Smooth muscle cell (in vitro differentiated cells): Measurements from ENCODE around the gene KRTAP10-4. TPM values are rescaled to one million over a fixed set of nuclear protein-coding genes. Genes with fewer than 3 reads are reported as not detected.

Experiments used
- DNase-seq: peaks from one replicate; lab custom pipeline; 2025; ENCODE audit not compliant: unreplicated experiment; lab: John Stamatoyannopoulos, UW
- H2AFZ ChIP-seq: fragments of 200-600 bp; sonication (generic); 2 replicates; pipeline ENCODE4 v1.6.0; 2016; ENCODE audit warnings: antibody characterized with exemption, low read depth, mild to moderate bottlenecking
- H3F3A ChIP-seq: fragments of 200-600 bp; sonication (generic); 2 replicates; pipeline ENCODE4 v1.6.0; 2017; ENCODE audit warnings: antibody characterized with exemption, low read depth
- H3K27ac ChIP-seq: fragments of 200-600 bp; sonication (generic); 2 replicates; pipeline ENCODE4 v1.5.1; 2016; ENCODE audit warnings: low read depth, mild to moderate bottlenecking
- H3K27me3 ChIP-seq: fragments of 200-600 bp; sonication (generic); 2 replicates; pipeline ENCODE4 v1.6.1; 2016; ENCODE audit warnings: low read depth, mild to moderate bottlenecking
- H3K36me3 ChIP-seq: fragments of 200-600 bp; sonication (generic); 2 replicates; pipeline ENCODE4 v1.5.1; 2016; ENCODE audit warnings: low read depth
- H3K4me1 ChIP-seq: fragments of 200-600 bp; sonication (generic); 2 replicates; pipeline ENCODE4 v1.5.1; 2016; ENCODE audit warnings: low read depth
- H3K4me2 ChIP-seq: fragments of 200-600 bp; sonication (generic); 2 replicates; pipeline ENCODE4 v1.6.0; 2016; ENCODE audit warnings: mild to moderate bottlenecking
- H3K4me3 ChIP-seq: fragments of 200-600 bp; sonication (generic); 2 replicates; pipeline ENCODE4 v1.5.1; 2016; ENCODE audit warnings: mild to moderate bottlenecking
- H3K79me2 ChIP-seq: fragments of 200-600 bp; sonication (generic); 2 replicates; pipeline ENCODE4 v1.6.0; 2016; ENCODE audit warnings: low read depth, mild to moderate bottlenecking
- H3K9ac ChIP-seq: fragments of 200-600 bp; sonication (generic); 2 replicates; pipeline ENCODE4 v1.6.0; 2016; ENCODE audit warnings: low read depth
- H3K9me3 ChIP-seq: fragments of 200-600 bp; sonication (generic); replicated peaks from 2 replicates; pipeline ENCODE4 v1.5.1; 2016; ENCODE audit warnings: low read depth
- H4K20me1 ChIP-seq: fragments of 200-600 bp; sonication (generic); 2 replicates; pipeline ENCODE4 v1.6.0; 2016; ENCODE audit warnings: low read depth
- CTCF ChIP-seq: fragments of 200-600 bp; sonication (generic); IDR thresholded peaks from 2 replicates; pipeline ENCODE4 v1.5.1; 2017; ENCODE audit warnings: borderline replicate concordance, mild to moderate bottlenecking, antibody characterized with exemption; ENCODE audit not compliant: insufficient read depth, poor library complexity, severe bottlenecking
- WGBS: methylation state at CpG from one replicate; pipeline ENCODE4 v1.1.7; 2016; ENCODE audit warnings: low lambda C conversion rate; 5-methylcytosine and 5-hydroxymethylcytosine counted together
- polyA plus RNA-seq: library from polyadenylated mRNA; unstranded; fragments of >200 nt; fragmentation: Nextera tagmentation; extraction: Ambion mirVana; gene quantifications from 2 replicates; pipeline ENCODE4 v1.2.1, GENCODE V29; 2016
- total RNA-seq: library from RNA; depleted of rRNA; stranded (reverse); fragments of >200 nt; gene quantifications from 2 replicates; pipeline ENCODE4 v1.2.3, GENCODE V29; 2014

KRTAP10-4 gene
- total and polyA plus RNA-seq, 2 experiments from 2014 or later = not detected

GRCh38 chr21:44530903-44531605, 42.5 kb upstream of the KRTAP10-4 start:
- H3K27me3 ChIP-seq = no peaks in the 10 kb centered on the region
- H3F3A ChIP-seq = no peaks in the 10 kb centered on the region
- no peak overlapping the region for H2AFZ ChIP-seq
- no peak overlapping the region for H3K9ac ChIP-seq
- no peak overlapping the region for H3K27ac ChIP-seq
- no peak for DNase-seq
- no peaks in the 10 kb centered on the region for H3K4me1 ChIP-seq
- H4K20me1 ChIP-seq = no peaks in the 10 kb centered on the region
- no peak for TF ChIP-seq CTCF
- H3K36me3 ChIP-seq = no peaks in the 10 kb centered on the region
- H3K4me2 ChIP-seq = no peak overlapping the region
- WGBS = 93% methylated on average over 23 of the region's 23 CpGs
- H3K79me2 ChIP-seq = no peaks in the 10 kb centered on the region
- H3K4me3 ChIP-seq = no peak overlapping the region
- H3K9me3 ChIP-seq = no peaks in the 10 kb centered on the region

GRCh38 chr21:44531606-44532564, 41.6 kb upstream of the KRTAP10-4 start:
- Histone ChIP-seq H3K4me3 (no peak overlapping the region), H3K4me1 (no peaks in the 10 kb centered on the region)

GRCh38 chr21:44532712-44533111, 40.8 kb upstream of the KRTAP10-4 start:
- Histone ChIP-seq H3K9me3 (no peaks in the 10 kb centered on the region), H3K4me3 (no peak overlapping the region)
- whole genome bisulfite sequencing = 95% methylated on average over 16 of the region's 16 CpGs

More at GRCh38 chr21:44531606-44532564, 41.6 kb upstream of the KRTAP10-4 start:
- Histone ChIP-seq H3K27me3 (no peaks in the 10 kb centered on the region), H3K79me2 (no peaks in the 10 kb centered on the region), H3K4me2 (no peak overlapping the region), H2AFZ (no peak overlapping the region), H3K9ac (no peak overlapping the region), H4K20me1 (no peaks in the 10 kb centered on the region), H3K27ac (no peak overlapping the region), H3F3A (no peaks in the 10 kb centered on the region), H3K9me3 (no peaks in the 10 kb centered on the region), H3K36me3 (no peaks in the 10 kb centered on the region)
- no peak for DNase-seq
- WGBS = 93% methylated on average over 30 of the region's 30 CpGs
- TF ChIP-seq CTCF = no peak

More at GRCh38 chr21:44532712-44533111, 40.8 kb upstream of the KRTAP10-4 start:
- no peak overlapping the region for H3K27ac ChIP-seq
- no peak for DNase-seq
- H3K4me1 ChIP-seq = no peaks in the 10 kb centered on the region
- no peaks in the 10 kb centered on the region for H3F3A ChIP-seq
- no peaks in the 10 kb centered on the region for H3K36me3 ChIP-seq
- no peaks in the 10 kb centered on the region for H3K79me2 ChIP-seq
- no peak overlapping the region for H3K4me2 ChIP-seq
- H3K9ac ChIP-seq = no peak overlapping the region
- no peaks in the 10 kb centered on the region for H3K27me3 ChIP-seq
- H2AFZ ChIP-seq = no peak overlapping the region
- TF ChIP-seq CTCF = no peak
- H4K20me1 ChIP-seq = no peaks in the 10 kb centered on the region
